K562 (cell line): ENCODE measurements around the gene GPC3. TPM values are rescaled to one million over a fixed set of nuclear protein-coding genes. Genes with fewer than 3 reads are reported as not detected.

Experiments used
- ATAC-seq: fragments of 200-7000 bp; cut with Tn5 transposase; 3 replicates; pipeline ENCODE4 v1.9.1; 2020; ENCODE audit warnings: moderate library complexity
- BruUV-seq: library from RNA; stranded (reverse); fragments of 400-500 nt; replicated peaks from 2 replicates; lab custom pipeline; 2021; lab: Mats Ljungman, UMichigan
- CTCF ChIA-PET: fragments of 300-600 bp; formaldehyde crosslinking; extraction: SDS; loops from one replicate; lab custom pipeline; 2021; ENCODE audit warnings: low intra/inter-chr PET ratio; lab: Yijun Ruan, JAX
- POLR2A ChIA-PET: fragments of 300-600, 350-650 bp; sonication (Branson Sonifier 250); formaldehyde crosslinking; extraction: SDS; loops from one replicate; lab custom pipeline; 2021; ENCODE audit warnings: antibody characterized with exemption, inconsistent platforms; lab: Yijun Ruan, JAX
- DNase-seq, 4 experiments: peaks; one replicate each; pipeline versions ENCODE4 v3.0.0 to v3.0.0-alpha.2; 2011 to 2018; ENCODE audit warnings: low spot score in 3 of 4, mixed read lengths in 3 of 4; ENCODE audit errors: extremely low read depth in 1 of 4
- FAIRE-seq: peaks from 2 replicates; lab custom pipeline; 2011; peaks lifted over from hg19 to GRCh38; lab: Jason Lieb, UNC
- H2AFZ ChIP-seq: 2 replicates; pipeline ENCODE4 v1.6.0; 2011; ENCODE audit warnings: low read depth, low read length, control low read depth, inconsistent platforms
- H3K27ac ChIP-seq: fragments of 200-600 bp; 3 replicates; pipeline ENCODE4 v1.8.0; 2011; ENCODE audit warnings: low read depth, mild to moderate bottlenecking, control low read depth, inconsistent platforms, low read length, moderate library complexity, mixed read lengths; ENCODE audit errors: extremely low read depth
- H3K27me3 ChIP-seq, 2 experiments: fragments of 300-600 bp in 1 of 2; 2 replicates in 1 of 2; 3 replicates in 1 of 2; pipeline versions ENCODE4 v1.6.0 to v1.8.0; 2011; ENCODE audit warnings: inconsistent platforms in 2 of 2, low read length in 2 of 2, mild to moderate bottlenecking in 1 of 2, mixed read lengths in 1 of 2, moderate library complexity in 1 of 2; ENCODE audit not compliant: control insufficient read depth in 2 of 2, insufficient read depth in 2 of 2
- H3K36me3 ChIP-seq: fragments of 300-600 bp; 3 replicates; pipeline ENCODE4 v1.8.0; 2011; ENCODE audit warnings: mild to moderate bottlenecking, low read length, inconsistent platforms; ENCODE audit not compliant: control insufficient read depth, insufficient read depth
- H3K4me1 ChIP-seq, 2 experiments: fragments of 200-600 bp in 1 of 2; replicated peaks in 1 of 2; 2 replicates in 1 of 2; 3 replicates in 1 of 2; pipeline versions ENCODE4 v1.5.1 to v1.8.0; 2011; ENCODE audit warnings: inconsistent platforms in 2 of 2, low read length in 2 of 2, mild to moderate bottlenecking in 1 of 2, mixed read lengths in 1 of 2, moderate library complexity in 1 of 2; ENCODE audit not compliant: control insufficient read depth in 2 of 2, insufficient read depth in 2 of 2
- H3K4me2 ChIP-seq: 2 replicates; pipeline ENCODE4 v1.6.1; 2011; ENCODE audit warnings: low read length, control low read depth, inconsistent platforms, mixed read lengths; ENCODE audit not compliant: insufficient read depth
- H3K4me3 ChIP-seq: fragments of 200-600 bp; sonication (generic), shearing (Covaris generic); 2 replicates; pipeline ENCODE4 v1.5.1; 2016; ENCODE audit warnings: control low read depth, inconsistent platforms
- H3K79me2 ChIP-seq: fragments of 200-600 bp; 3 replicates; pipeline ENCODE4 v1.8.0; 2011; ENCODE audit warnings: low read length, inconsistent platforms; ENCODE audit not compliant: control insufficient read depth, insufficient read depth
- H3K9ac ChIP-seq, 2 experiments: 2 replicates each; pipeline versions ENCODE4 v1.6.0 to v1.6.1; 2011; ENCODE audit warnings: low read depth in 2 of 2, low read length in 2 of 2, control low read depth in 1 of 2, inconsistent platforms in 1 of 2, mild to moderate bottlenecking in 1 of 2, mixed read lengths in 1 of 2; ENCODE audit not compliant: insufficient read depth in 1 of 2
- H3K9me1 ChIP-seq: one replicate; pipeline ENCODE4 v1.6.0; 2011; ENCODE audit warnings: inconsistent platforms, mild to moderate bottlenecking, low read length, moderate library complexity; ENCODE audit not compliant: control insufficient read depth, insufficient read depth
- H3K9me3 ChIP-seq: replicated peaks from 2 replicates; pipeline ENCODE4 v1.5.1; 2011; ENCODE audit warnings: low read depth, low read length, inconsistent platforms; ENCODE audit not compliant: control insufficient read depth, insufficient read depth
- H4K20me1 ChIP-seq: replicated peaks from 2 replicates; pipeline ENCODE4 v1.6.1; 2011; ENCODE audit warnings: low read length, inconsistent platforms, mixed read lengths; ENCODE audit not compliant: control insufficient read depth, insufficient read depth
- E2F8 ChIP-seq: fragments of 450-650 bp; IDR thresholded peaks from 2 replicates; pipeline ENCODE4 v1.7.1; 2018; ENCODE audit warnings: mild to moderate bottlenecking, low read depth; ENCODE audit not compliant: partially characterized antibody
- LEF1 ChIP-seq: fragments of 450-650 bp; IDR thresholded peaks from 2 replicates; pipeline ENCODE4 v1.6.1; 2016; ENCODE audit warnings: mild to moderate bottlenecking
- NONO ChIP-seq, 2 experiments: fragments of 200-400 bp in 1 of 2; fragments of 450-650 bp in 1 of 2; formaldehyde crosslinking in 1 of 2; IDR thresholded peaks; 2 replicates each; pipeline ENCODE4 v1.6.1; 2017; ENCODE audit warnings: low read depth in 2 of 2, mild to moderate bottlenecking in 2 of 2, moderate library complexity in 2 of 2, low read length in 1 of 2
- PHB2 ChIP-seq: fragments of 450-650 bp; IDR thresholded peaks from 2 replicates; pipeline ENCODE4 v1.6.1; 2017; ENCODE audit warnings: low read depth
- ZFP30 ChIP-seq: fragments of 250-450 bp; sonication (Bioruptor Pico); IDR thresholded peaks from 2 replicates; pipeline ENCODE4 v1.8.0; 2022; ENCODE audit warnings: moderate library complexity, mild to moderate bottlenecking, inconsistent platforms, borderline replicate concordance
- WGBS: fragments of 100-300 bp; shearing (Covaris generic); methylation state at CpG from one replicate; pipeline ENCODE4 v1.1.6; 2016; ENCODE audit warnings: low coverage, mixed read lengths; ENCODE audit not compliant: insufficient coverage; ENCODE audit errors: missing lambda C conversion rate; 5-methylcytosine and 5-hydroxymethylcytosine counted together
- in situ Hi-C: fragments of 300-500 bp; cut with MboI; formaldehyde crosslinking; loops from 4 replicates; pipeline ENCODE4 v1.15.0; 2018; ENCODE audit warnings: inconsistent platforms, mixed read lengths
- intact Hi-C: fragments of 100-400 bp; cut with micrococcal nuclease; formaldehyde crosslinking; loops from 2 replicates; pipeline ENCODE4 v1.14.2; 2022
- polyA plus RNA-seq, 8 experiments: library from polyadenylated mRNA; depleted of rRNA in 4 of 8; stranded (reverse) in 5 of 8; unstranded in 3 of 8; fragments of >200 nt; fragmentation: Nextera tagmentation in 2 of 8; fragmentation: Illumina TruSeq in 1 of 8; extraction: Ambion mirVana in 2 of 8; extraction: Trizol in 1 of 8; gene quantifications; 2 replicates each; pipeline versions ENCODE4 v1.2.1 to v1.2.3, GENCODE V29; 2011 to 2014; ENCODE audit warnings: inconsistent platforms in 1 of 8, missing spikeins in 1 of 8
- total RNA-seq, 7 experiments: library from RNA; depleted of rRNA in 6 of 7; stranded (reverse); fragments of >200 nt in 6 of 7; fragmentation: Illumina TruSeq in 2 of 7; extraction: Trizol in 2 of 7; gene quantifications; 2 replicates each; pipeline versions ENCODE4 v1.2.1 to v1.2.3, GENCODE V29; 2011 to 2021; ENCODE audit warnings: low replicate concordance in 1 of 7

GPC3 gene
- total and polyA plus RNA-seq, 9 of the 15 experiments (the other 6 are each of a cell fraction or from before 2014, with no cell fraction given) = 0.42 TPM; not detected in 8

- no peak for FAIRE-seq
- no peak for DNase-seq
- H3K9ac ChIP-seq = no peak overlapping the region
- no TSS peak for BruUV-seq
- H3K9me1 ChIP-seq = no peaks in the 10 kb centered on the region
- TF ChIP-seq ZFP30 (CRISPR knock-in tag) = no peak
- no peak for TF ChIP-seq LEF1
- no peak for TF ChIP-seq E2F8
- no peak for TF ChIP-seq NONO (IDR thresholded peaks at IDR 0.05; ENCODE audit: low read depth in 2 of 2, low read length in 1 of 2)
- no peak for TF ChIP-seq PHB2
- TF ChIP-seq, all 486 proteins: peak for 0
- ATAC-seq = no peak
- H3K4me2 ChIP-seq = no peak overlapping the region
- H3K9me3 ChIP-seq = no peaks in the 10 kb centered on the region
- POLR2A ChIA-PET = interaction anchor here (1.4 kb wide), 1 partner anchor 19 kb away, joined by 3 read pairs; no protein-coding TSS in a partner anchor
- H3K27me3 ChIP-seq = no peaks in the 10 kb centered on the region
- WGBS = 0% methylated on average over 6 of the region's 7 CpGs
- in situ Hi-C loops (no loop called here), intact Hi-C loops (no loop called here)
- no peaks in the 10 kb centered on the region for H3K36me3 ChIP-seq
- no peak overlapping the region for H3K27ac ChIP-seq
- no peak overlapping the region for H3K4me3 ChIP-seq
- H4K20me1 ChIP-seq = no peaks in the 10 kb centered on the region
- no peaks in the 10 kb centered on the region for H3K79me2 ChIP-seq
- no peaks in the 10 kb centered on the region for H3K4me1 ChIP-seq
- CTCF ChIA-PET = no interaction called here
- H2AFZ ChIP-seq = no peak overlapping the region
These were observed 286.2 kb downstream of the GPC3 start for GRCh38 chrX:133699023-133699728.
